GM20431 (cell line): Measurements from ENCODE around the gene NKD1.

Experiments used
- in situ Hi-C: fragments of 300-500 bp; cut with MseI, MboI; formaldehyde crosslinking; loops from one replicate; pipeline ENCODE4 v1.15.0; 2020; ENCODE audit warnings: low sequenced_read_pairs; ENCODE audit not compliant: unreplicated experiment

The NKD1 gene

DNA sequence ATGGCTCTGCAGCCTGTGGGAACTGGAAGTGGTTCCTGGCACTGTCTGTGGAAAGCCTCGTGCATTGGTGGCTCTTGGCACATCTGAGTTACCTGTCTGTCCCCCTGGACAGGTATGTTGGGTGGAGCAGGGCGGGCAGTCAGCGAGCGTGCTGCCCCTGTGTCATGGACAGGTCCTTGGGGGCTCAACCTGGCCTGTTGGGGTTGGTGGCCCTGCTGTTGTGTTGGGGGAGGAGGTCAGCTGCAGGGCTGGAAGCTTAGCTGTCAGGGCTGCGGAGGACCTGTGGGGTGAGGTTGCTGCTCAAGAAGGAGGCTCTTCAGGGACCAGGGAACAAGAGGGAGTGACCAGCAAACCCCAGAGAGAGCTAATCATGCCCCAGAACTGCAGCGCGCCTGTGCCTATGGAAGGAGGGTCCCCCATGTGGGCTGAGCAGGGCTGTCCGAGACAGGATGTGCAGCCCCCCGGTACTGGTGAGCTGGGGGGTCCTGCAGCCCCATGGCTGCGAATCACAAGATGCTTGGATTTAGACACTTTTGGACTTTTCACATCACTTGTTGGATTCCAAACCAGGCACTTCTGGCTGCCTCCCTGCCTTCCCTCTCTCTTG lies 7.2 kb downstream of the NKD1 start:
- in situ Hi-C loops, result no loop called here

DNA sequence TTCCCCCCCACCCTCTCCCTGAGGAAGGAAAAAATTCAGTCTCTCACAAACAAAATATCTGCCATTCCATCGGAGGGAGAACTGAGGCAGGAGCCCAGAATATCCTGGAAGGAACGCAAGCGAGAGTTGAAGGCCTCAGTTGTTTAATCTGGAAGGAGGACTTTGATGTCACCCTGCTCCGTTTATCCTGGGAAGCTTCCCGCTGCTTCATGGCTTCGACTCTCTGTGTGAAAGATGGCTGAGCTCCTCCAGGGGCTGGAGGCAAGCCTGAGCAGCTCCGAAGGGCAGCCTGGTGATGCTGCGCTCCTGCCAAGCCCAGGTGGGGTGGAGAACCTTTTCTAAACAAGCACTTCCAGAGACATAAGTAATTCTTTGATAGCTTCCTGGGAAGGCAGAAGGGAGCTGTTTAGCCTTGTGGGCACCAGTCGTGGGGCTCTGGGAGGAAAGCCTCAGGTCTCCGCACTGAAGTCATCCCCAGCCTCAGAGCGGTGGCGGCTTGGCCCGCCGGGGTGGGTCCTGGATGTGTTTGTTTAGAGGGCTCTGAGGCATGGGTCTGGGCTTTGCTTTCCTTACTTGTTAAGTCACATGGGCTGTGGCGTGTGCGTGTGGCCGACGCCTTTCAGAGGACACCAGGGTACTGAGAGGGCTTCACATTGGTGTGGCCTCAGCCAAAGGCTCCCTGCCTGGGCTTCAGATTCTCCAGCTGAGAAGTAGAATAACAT lies 7.9 kb downstream of the NKD1 start:
- in situ Hi-C loops, result no loop called here

DNA sequence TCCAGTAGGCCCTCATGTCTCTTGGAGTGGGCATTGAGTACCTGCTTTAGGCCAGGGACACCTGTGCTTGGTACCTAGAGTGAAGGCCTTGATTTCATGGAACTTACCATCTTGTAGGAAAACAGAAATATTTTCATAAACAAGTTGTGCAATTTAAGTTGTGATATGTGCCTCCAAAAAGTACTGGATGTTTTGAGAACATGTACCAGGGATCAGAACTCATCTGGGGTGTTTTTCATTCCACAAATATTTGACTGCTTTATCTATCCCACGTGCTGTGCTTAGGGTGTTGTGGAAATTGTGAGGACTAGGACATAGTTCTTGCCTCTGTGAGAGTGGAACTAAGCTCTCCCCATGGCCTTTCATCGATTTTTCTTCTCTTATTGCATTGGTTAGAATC lies 8.8 kb downstream of the NKD1 start:
- in situ Hi-C loops, result no loop called here

DNA sequence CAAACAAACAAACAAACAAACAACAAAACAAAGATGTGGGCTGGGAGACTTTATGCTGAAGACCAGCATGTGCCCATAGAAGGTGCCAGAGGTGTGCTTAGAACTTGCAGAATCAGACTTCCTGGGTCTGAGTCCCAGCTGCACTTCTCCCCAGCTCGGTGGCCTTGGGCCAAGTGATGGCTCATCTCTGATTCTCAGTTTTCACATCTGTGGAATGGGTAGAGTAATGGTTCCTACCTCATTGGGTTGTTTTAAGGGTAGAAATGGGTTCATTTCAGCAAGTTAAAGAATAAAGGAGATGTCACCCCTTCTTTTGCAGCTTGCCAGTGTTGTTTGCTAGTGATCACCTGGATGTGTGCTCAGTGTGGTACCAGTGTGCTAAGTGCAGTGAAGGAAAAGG lies 10.7 kb downstream of the NKD1 start:
- in situ Hi-C loops, result no loop called here

DNA sequence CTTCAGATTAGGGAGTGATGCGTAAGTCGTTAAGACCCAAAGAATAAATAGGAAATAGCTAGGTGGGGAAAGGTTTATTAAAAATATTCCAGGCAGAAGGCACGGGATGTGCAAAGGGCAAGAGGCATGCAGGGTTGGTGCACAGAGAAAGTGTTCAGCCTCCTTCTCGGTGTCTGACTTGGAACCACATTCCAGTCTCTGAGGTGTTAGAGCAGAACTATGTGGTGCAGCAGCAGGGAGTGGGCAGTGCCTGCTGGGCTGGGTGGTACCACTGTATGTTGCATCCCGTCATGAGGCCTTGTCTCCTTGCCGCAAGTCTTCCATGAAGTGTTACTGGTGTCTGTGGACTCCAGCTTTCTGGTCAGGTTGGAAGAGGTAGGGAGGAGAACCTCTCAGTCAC lies 11.1 kb downstream of the NKD1 start:
- in situ Hi-C loops, result no loop called here

DNA sequence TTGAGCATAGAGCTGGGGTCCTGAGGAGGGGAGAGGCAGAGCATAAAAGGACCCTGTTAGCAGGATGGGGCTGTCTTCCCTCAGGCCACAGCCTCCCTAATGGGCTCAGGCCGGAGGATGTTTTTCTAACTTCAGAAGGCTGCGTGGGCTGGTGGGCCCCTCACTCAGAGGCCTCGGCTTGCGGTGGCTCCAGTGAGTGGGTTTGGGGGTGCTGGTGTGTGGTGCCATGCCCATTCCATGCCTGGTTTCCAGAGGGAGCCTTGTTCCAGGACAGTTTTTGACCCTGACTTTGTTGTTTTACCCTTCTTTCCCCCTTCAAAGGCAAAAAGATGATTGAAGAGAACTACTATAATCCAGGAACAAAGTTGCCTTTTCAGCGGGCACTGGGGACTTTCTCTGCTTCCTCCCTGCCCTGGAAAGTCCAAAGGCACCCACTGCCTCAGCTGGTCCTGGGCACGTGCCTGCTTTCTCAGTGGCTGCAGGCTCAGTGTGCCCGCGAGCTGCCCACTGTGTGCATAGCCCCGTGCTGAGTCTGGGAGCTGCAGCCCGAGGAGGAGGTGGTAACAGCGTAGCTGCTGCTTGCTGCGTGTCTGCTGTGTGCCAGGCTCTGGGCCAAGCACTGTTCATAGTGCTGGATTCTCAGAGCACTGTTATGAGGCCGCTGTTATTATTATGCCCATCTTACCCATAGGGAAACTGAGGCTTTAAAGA lies 11.8 kb downstream of the NKD1 start:
- in situ Hi-C loops, result no loop called here

DNA sequence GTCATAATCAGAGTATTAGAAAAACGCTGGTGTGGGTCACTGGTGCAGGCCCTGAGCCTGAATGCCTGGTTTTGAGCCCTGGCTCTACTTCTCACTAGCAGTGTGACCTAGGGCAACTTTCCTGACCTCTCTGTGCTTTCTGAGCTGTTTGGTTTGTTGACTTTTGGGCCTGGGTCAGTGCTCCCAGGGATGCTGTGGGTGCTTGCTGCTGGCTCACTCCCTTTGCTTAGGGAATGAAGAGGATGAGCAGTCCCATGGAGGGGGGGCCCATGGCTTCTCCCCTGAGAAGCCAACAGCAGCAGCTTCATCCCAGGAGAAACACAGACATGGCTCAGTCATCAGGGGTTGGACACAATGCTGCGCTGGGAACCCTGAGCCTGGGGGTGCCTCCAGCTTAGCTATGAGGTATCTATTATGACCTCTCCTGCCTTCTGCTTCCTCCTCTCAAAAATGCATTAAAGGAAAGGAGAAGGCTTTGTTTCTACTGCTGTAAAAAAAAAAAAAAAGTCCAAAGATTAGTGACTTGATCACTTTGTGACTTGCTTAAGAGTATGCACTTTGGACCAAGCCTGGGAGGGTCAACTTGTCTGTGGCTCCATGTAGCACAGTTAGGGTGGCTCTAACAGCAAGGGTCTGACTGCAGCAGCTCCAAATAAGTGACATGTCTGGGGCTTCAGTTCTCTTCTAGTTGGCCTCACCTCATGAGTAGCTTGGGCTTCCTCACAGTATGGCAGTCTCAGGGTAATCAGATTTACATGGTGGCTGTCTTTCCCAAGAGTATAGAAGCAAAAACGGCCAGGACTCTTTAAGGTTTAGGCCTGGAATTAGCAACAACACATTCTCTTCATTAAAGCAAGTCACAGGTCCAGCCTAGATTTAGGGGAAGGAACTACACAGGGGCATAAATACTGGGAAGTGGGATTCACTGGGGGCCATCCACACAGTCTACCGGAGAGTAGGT lies 13.0 kb downstream of the NKD1 start:
- in situ Hi-C loops, result no loop called here

DNA sequence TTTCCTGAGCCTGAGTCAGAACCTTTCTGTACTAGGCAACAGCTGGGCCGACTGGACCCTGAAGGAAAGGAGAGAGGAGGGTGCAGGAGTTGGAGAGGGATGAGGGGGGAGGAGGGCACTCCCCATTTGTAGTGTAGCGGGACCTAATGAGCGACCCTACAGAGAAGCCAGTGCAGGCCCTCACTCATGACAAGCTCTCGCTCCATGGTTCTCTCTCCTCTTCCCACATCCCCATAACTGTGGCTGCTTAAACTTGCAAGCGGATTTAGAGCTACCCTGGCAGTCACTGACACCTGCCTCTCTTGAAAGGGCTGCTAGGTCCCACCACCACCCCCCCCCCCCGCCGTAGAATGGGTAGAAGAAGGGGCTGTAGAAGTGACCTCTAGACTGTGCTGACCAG lies 14.5 kb downstream of the NKD1 start:
- in situ Hi-C loops, result no loop called here

DNA sequence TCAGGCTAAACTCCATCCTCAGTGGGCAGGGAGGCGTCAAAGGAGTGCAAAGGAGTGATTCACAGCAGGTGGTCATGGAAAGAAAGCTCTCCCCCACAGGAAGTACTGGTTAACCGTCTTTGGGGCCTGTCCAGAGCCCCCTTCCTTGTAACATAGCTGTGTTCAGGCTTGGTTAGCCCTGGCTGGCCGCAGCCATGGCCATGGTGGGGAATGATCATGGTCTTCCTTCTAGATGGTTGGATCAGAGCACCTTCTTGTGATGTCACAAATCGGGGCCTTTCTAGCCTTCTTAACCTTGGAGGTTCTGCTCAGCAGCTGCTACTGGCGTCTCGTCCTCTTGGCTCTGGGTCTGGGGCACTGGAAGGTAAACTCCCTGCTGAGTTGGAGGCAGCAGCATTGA lies 15.8 kb downstream of the NKD1 start:
- in situ Hi-C loops, result no loop called here

DNA sequence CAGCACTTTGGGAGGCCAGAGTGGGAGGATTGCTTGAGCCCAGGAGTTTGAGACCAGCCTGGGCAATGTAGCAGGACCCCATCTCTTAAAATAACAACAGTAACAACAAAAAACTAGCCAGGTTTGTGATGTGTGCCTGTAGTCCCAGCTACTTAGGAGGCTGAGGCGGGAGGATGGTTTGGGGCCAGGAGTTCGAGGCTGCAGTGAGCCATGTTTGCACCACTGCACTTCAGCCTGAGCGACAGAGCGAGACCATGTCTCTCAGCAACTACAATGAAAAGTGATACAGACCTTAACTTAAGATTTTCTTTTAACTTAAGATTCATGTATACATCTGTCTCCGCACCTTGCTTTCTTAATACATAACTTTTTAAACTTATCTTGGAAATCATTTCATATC lies 17.2 kb downstream of the NKD1 start:
- in situ Hi-C loops, result no loop called here

DNA sequence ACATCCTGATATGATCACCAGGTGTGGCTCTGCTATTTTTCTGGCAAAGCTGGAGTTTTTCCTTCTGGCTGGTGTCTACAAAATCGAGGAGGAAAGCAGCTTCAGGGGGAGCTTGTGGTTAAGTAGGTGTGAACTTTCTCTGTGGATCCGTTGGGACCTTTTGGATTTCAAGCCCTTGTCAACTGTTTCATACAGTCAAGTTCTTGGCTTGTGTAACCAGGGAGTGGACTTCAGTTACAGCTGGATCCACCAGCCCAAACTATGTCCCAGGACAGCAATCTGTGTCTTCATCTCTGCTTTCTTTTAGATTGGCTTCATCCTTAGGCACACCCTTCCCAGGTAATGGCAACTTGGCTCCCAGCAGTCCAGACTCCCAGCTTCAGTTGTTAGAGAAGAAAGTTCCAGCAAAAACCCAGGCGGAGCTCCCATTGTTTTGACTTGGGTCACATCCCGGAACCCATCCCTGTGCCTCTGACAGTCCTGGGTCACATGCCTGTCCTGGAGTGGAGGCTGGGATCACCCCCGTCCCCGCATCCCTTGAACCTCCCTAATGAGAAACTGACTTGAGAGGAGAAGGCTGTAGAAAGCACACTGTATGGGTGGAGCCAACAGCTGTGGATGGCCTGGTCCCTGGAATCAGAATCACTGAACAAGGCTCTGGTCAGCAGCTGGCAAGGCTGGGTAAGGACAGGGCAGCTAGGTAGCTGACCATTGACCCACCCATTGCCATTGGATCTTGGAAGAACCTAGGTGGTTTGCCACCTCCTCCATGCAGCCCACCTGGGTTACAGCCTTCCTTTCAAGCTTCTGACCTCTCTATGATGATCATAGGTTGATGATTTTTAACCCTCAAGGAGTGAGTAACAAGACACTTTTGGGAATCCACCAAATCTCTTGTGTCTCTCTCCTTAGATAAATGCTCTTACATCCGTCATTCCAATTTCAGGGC lies 18.1 kb downstream of the NKD1 start:
- in situ Hi-C loops, result no loop called here

DNA sequence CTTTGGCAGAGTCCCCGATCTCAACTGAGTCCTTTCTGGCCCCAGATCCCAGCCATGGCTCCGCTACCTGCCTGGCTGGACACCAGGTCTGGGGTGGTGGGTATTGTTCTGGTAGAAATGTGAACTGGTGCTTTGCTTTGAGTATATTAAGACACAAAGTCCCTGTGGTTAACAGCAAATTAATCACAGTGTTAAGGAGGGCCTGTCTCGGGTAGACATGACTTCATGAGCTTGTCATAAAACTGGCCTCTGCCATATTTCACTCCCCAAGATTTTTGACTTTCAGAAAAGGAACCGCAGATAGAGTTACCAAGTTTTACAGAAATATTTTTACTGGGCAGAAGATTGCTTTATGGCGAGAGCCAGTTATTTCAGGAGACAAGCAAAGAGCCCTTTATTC lies 19.5 kb downstream of the NKD1 start:
- in situ Hi-C loops, result no loop called here

DNA sequence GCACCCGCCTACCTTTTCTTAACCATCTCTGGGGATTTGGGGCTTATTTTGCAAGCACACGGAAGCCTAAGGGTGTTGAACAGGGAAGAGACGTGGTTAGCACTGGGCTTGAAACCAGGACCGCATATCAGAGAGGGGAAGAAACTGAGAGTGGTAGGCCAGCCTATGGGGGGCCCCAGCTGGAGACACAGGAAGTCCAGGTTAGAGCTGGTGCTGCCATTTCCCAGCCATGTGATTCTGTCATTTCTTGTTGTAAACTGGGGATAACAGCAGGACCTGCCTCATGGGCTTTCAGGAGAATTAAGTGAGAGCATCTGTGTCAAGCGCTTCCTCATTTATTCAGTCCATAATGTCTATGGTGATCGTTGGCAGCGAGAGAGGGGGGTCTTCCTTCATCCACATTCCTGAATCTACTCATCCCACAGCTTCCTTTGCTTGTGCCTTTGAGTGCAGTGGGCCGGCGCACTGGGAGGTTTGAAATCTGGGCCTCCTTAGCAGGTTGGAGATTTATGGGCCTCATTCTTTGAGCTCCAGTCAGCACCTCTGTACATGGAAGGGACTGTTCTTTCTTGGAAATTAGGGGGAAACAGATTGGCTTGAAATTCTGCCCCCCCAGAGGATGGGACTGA lies 20.1 kb downstream of the NKD1 start:
- in situ Hi-C loops, result no loop called here

DNA sequence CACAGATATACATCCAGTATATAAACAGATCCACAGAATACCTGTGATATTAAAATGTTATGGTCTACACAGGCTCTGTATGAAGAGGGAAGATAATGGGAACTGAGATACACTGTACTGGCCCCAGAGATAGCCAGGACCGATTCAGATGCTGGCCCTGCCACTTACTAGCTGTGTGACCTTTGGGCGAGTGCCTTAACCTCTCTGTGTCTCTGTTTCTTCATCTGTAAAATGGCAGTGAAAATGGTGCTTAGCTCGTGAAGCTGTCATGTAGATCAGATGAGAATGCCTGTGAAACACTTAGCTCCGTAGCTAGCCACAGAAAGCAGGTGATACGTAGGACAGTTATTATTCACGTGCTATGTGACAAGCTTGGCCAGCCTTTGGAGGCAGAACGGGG lies 22.2 kb downstream of the NKD1 start:
- in situ Hi-C loops, result no loop called here

DNA sequence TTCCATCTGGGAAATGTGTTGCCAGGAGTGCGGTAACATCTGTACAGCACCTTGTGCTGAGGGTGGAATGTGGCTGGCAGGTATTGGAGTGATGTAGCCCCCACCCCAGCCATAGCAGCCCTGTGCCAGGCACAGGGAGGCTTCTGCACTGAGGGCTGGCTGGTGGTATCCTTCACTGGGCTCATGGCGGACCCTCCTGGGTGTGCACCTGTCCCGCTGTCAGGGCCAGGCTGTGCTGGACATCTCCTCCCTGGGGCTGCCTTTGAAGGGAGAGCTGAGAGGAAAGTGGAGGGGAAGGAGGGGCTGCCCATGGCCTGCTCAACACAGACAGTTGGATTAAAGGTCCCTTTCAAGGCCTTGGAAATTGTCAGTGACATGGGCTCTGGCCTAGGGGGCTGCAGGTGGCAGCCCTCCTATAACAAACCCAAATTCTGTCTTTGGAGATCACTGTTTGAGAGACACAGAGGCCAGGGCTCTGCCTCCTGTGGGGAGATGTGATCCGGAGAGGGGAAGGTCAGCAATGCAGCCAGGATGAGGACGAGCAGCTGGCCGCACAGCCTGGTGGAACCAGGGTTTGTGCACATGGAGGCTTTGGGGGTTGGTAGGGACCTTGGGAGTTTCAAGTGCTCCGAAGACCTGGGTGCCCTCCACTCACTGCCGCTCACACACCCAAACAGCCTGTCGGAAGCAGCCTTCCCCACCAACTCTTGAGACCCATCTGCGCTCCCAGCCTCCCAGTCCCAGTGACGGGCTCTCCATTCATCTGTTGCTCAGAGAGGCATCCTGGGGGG lies 22.8 kb downstream of the NKD1 start:
- in situ Hi-C loops, result no loop called here

DNA sequence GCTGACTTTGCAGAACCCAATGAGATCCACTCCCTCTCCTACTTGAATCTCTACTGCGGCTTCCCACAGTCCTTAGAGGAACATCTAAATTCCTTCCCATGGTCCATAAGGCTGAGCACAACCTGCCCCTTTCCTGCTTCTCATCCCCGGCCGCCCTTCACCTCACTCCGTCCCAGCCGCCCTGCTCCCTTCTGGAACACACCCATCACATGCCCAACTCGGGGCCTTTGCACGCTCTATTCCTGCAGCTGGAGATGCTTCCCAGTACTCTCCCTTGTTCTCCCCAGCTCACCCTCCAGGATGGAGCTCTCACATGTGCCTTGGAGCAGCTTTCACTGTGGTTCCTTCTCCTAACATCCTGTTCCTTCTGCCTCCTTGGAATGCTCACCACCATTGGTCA lies 23.6 kb downstream of the NKD1 start:
- in situ Hi-C loops, result no loop called here

DNA sequence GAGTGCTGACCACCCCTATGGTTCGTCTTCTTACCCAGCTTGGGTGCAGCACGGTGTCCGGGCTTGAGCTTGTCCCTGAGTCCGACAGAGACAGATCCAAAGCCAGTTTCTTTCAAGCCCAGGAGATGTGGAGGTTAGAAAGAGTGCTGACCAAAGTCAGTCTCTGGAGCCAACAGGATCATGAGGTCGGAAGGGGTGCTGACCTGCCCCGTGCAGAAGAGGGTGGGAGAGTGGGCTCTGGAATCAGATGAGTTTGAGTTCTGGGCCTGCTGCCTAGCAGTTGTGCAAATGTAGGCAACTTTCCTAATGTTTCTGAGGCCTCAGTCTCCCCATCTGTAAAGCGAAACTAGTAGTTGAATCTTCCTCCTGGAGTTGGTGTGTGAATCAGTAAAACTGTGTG lies 24.5 kb downstream of the NKD1 start:
- in situ Hi-C loops, result no loop called here

DNA sequence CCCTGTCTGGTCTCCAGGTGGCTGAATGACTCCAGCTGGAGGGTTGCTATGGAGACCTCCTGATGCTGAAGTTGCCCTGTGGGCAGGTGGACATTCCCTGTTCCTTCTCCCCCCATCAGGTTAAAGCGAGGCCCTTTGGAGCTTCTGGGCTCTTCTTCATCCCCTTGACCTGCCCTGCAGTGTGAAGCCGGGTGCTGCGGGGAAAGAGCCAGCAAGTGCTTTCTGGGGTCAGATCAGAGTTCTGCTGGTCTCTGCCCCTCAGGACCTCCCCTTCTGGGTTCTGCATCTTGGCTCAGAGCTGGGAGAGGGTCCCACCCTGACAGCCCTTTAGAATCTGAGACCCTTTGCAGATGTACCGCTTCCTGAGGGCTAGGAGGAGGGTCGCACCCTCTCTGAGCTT lies 25.1 kb downstream of the NKD1 start:
- in situ Hi-C loops, result no loop called here
